Left hindlimb (tissue), 1 donor: ENCODE measurements around the gene C2.

Experiments
- DNase-seq: peaks from one replicate; pipeline ENCODE4 v3.0.0-alpha.2; 2018

Gene C2

DNA sequence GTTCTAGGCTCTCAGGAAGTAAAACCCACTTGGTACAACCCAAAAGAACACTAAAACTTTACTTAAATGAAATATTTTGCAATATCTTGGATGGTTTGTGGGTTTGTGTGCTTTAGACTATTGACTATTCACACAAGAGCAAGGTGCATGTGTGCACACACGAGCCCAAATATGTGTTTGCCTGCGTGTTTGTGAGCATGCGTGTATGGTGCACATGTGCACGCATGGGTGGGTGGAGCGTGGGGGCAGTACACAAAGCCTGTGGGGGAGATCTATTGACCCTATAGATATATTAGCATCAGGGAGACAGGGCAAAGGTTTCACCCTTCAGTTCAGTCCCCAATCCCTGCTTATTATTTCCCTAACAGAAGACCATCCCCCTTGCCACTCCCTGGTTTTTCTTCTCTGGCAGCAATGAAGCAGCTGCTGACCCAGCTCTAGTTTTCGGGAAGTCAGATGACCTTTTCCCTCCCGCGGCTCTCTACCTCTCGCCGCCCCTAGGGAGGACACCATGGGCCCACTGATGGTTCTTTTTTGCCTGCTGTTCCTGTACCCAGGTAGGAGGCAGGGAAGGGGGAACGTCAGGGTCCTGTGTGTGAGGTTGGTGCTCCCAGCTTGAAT is at the start of gene C2:
Gene C2 (plus strand): TSS at position 476 of the 621 bp plus-strand sequence. CDS start 36 bp downstream, at position 512.
- no peak for DNase-seq

DNA sequence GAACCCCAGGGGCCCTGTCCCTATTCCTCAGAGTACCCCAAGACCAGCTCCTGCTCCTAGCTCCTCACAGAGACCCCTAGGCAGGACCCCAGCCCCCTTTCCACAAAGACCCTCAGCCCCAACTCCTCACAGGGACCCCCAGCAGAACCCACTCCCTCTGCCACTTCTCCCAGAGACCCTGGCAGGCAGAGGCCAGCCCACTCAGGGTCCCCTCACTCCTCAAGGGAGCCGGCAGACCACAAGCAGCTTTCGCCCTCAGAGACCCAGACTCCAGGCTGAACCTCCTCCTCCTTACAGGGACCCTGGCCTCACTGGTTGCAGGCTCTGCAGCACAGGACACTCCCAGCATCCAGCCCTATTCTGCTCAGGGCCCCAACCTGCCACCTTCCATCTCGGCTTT is 49.3 kb upstream of the C2 start:
- DNase-seq, result no peak

DNA sequence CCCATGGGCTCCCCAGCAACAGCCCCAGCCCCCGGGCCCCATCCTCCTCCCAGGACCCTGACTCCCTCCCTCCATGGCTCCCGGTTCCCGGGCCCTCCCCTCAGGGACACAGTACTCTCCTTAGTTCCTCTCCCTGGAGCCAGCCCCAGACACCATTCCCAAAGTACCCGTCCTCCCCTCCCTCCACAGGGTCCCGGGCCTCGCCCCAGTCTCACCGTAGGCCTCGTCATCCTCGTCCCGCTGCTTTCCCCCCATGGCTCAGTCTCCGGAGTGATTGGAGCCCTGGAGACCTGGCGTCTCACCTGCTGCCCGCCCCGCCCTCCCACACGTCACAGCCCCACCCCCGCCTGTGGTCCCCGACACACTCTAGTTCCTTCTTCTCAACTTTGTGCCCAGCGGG is 48.8 kb upstream of the C2 start, which contains the start of gene SLC44A4:
Gene SLC44A4 (minus strand): TSS at position 272 of the 400 bp plus-strand sequence. CDS start 17 bp downstream, at position 255.
- DNase-seq, result no peak

DNA sequence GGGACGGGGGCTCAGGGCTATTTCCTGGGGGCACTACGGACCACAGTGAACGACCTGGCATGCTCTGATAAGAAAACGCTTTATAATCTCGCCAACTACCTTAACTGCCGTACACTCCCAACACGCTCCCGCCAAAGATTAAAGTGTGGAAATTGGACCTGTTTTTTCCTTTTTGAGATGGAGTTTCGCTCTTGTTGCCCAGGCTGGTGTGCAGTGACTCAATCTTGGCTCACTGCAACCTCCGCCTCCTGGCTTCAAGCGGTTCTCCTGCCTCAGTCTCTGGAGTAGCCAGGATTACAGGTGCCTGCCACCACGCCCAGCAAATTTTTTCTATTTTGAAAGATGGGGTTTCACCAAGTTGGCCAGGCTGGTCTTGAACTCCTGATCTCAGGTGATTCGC is 48.4 kb upstream of the C2 start:
- DNase-seq, result no peak

DNA sequence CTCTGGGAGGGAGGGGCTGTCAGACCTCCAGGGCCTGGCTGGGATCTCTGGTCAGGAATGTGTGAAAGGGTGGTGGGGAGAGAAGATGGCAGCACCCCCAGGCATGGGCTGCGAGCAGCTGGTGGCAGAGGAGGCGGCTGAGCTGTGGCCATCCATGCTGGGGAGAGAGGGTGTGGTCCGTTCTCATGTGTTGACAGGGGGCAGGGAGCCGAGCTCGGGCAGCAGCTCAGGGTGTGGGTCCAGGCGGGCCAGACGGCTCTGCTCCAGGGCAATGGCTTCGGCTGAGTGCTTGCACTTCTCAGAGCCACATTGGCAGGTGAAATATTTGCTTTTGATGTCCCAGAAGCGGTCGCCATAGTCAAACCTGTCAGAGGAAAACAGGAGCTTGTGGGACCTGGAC is 47.6 kb upstream of the C2 start:
- no peak for DNase-seq

DNA sequence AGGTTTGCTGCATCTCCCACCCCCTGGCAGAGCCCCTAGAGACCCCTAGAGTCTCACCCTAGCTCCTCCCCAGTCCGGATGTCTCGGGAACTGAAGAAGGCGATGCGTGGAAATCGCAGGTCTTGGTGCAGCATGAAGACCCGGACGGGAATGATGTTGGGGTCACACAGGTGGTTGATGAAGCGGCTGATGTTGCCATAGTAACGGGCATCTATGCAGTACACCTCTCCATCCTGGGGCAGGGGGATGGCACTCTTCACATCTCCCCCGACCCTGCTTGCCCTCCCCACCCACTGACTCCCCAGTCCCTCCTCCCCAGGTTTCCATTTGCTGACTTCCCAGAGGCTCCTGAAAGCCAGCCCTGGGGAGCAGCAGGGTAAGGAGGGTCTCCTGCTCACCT is 46.9 kb upstream of the C2 start:
- no peak for DNase-seq

DNA sequence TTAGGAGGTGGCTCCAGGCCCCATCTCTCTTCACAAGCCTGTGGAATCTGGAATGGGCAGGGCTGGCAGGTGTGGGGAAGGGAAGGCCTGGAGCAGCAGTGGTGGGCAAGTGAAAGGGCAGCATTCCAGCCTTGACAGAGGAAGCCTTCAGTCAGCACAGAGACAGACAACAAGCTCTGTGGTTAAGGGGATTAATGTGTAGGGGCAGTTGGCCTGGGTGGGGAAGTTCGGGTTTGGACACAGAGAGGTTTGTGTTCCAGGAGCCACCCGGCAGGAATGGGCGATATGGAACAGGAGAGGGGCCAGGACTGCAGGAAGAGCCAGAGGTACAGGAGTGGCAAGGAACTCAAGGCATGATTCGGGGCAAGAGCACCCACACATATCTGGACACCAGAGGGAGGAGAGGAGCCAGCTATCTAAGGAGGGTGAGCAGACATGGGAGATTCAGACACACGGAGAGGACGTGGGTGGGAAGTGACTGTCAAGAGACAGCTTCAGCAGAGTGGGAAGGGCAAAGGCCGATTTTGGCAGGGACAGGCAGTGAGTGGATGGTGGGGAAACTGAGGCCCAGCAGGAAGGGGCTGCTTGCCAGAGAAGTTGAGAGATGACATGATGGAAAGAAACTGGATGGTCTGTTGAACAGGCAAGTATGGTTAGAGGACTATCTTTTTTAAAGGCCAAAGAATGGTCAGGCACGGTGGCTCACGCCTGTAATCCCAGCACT is 46.2 kb upstream of the C2 start:
- no peak for DNase-seq

DNA sequence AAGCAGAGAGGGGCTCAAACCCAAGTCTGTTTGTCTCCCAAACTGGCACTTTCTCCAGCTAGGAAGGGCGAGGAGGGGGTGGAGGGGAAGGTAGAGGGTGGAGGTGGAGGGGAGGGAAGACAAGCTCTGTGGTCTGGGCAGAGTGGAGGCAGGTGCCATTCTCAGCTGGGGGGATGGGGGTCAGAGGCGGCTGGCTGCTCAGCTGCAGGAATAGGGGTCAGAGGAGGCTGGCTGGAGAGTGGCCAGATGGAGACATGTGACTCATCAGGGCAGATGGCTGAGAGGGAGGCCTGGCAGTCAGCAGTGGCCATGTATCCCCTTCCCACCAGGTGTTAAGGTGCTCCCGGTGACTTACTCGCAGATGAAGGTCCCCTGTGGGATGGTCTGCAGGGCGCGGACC is 45.2 kb upstream of the C2 start:
- no peak for DNase-seq

DNA sequence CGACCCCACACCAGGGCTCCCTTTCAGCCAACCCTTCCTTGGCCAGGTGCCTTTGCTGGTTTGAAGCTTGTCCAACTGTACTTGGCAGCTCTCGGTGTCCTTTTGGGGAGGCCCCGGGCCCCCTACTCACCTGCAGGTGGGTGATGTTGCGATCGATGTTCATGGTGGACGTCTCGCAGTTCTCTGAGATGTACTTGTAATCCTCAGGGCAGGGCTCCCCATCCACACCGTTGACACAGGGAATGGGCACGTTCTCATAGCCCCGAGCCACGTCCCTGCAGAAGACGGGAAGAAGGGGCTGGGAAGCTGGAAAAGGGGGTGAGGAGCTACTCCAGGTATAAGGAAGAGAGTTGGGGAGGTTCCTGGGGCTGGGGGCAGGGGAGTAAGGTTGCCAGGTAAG is 43.8 kb upstream of the C2 start:
- no peak for DNase-seq

DNA sequence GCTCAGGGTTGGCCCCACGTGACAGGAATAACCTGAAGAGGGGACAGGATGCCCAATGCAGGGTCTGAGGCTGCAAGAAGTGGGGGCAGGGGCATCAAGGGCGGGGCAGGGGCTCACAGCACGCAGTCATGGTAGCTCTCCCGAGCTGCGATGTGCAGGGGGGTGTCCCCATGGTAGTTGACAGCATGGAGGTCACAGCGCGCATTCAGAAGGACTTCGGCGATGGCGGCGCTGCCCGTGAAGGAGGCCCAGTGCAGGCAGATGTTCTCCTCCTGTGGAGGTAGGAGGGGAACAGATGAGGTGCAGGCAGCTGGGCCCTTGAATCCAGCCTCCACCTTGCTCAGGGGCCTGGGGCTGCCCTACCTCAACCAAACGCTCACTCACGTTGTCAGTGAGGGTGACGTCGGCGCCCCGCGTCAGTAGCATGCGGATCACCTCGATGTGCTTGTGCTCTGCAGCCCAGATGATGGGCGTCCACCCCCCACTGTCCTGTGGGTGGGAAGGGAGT is 42.9 kb upstream of the C2 start:
- no peak for DNase-seq

DNA sequence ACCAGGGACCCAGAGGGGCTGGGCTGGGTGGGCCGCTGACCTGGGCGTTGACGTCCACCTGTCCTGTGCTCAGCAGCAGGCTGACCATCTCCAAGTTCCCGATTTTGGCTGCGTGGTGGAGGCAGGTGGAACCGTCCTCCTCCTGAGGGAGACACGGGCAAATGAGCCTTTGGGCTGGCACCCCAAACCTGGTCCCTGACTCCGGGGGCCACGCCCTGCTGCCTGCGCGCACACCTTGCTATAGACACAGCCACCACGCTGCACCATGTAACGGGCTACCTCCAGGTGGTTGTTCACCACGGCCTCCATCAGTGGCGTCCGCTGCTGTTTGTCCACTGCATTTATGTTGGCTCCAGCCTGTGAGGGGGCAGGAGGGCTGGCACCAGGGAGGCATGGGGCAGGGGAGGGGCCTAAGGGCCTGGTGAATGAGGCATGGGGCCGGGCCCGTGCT is 41.0 kb upstream of the C2 start:
- DNase-seq, result no peak

DNA sequence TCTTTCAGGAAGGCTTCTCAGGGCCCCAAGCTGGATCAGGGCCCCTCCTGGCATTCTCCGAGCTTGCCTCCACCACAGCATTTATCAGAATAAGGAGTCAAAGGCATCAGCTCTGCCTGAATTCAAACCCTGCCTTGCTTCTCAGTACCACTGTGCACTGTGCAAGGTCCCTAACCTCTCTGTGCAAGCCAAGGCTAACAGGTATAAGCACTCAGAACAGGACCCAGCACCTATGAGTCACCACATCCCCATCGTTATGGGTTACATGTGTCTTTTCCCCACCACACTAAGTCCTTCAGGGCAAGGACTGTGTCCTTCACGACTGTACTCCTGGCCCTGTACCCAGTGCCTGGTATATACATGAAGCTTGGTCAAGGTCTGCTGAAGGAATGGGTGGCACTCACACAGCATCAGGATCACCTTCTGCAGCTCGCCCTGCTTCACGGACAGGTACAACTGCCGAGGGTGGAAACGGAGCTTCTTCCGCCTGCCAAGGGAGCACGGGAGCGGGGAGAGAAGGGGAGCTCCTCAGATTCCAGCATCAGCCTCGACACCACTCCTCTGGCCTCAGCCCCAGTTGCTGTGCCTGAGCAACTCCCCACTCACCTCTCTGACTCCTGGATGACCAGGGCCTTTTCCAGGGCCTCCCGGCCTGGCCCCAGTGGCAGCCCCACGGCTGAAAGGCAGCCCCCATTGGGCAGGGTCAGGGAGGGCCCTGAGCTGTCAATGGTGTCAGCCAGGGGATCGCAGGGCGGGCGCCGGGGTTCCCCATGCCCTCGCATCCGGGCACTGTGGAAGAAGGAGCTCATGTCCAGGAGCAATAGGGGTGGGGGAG is 40.1 kb upstream of the C2 start:
- no peak for DNase-seq

DNA sequence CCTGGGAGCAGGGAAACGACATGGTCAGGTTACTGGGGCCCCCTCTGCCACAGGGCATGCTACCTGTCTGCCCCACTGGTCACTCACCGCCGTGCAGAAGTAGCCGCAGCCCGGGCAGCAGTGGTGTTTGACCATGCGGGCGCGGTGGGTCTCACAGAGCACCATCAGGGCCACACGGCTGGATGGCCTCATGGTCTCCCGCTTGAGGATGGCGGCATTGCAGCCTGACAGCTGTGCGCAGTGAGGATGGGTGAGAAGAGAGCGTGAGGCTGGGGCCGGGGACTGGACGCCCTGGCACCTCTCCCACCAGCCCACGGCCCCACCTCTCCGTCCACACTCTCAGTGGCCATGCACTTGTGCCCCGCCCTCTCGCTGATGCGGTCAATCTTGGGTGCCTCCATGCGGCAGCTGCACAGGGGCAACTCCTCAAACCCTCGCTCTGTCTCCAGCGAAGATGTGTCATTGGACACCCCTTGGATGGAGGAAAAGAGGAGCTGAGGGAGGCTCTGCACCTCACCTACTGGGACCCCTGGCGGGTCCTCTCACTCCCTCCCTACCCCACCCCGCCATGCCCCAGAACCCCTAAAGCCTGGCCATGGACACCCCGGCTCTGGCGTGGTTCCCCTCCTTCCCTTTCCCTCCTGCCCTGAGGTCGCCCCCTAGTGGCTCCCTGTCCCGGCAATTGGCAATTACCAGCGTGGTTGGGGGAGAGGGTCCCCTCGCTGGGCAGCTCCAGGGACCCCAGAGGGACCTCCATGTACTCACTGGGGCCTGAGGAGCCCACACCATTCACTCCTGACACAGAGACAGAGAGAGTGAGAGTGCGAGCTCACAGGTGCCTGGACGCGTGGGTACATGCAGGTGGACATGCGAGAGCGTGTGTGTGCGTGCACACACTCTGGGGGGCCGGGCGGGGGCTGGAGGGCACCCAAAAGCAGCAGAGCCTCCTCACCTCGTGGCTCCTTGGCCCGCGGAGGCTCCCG is 39.0 kb upstream of the C2 start:
- DNase-seq, result no peak

DNA sequence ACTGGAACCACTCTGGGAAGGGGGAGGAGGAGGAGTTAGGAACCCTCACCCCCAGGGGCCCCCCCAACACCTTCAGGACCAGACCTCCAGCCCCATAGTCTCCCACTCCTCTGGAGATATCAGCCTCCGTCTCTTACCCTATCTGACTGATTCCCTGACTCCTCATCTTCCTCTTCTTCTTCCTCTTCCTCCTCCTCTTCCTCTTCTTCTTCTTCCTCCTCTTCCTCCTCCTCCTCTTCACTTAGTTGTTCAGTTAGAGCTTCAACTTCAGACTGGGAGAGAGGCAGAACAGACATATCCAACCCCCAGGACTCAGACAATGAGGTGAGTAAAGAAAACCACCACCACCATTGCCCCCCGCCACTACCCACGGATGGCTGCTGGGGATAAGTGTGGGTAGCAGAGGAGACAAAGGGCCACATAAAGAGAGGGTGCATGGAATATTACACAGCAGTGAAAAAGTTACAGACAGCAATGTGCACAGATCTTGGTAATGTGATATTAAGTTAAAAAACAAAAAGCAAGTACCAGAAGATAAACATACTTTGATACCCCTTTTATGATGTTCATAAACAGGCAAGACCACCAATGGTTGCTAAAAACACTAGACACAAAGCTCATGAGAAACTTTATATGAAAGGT is 38.1 kb upstream of the C2 start:
- no peak for DNase-seq

DNA sequence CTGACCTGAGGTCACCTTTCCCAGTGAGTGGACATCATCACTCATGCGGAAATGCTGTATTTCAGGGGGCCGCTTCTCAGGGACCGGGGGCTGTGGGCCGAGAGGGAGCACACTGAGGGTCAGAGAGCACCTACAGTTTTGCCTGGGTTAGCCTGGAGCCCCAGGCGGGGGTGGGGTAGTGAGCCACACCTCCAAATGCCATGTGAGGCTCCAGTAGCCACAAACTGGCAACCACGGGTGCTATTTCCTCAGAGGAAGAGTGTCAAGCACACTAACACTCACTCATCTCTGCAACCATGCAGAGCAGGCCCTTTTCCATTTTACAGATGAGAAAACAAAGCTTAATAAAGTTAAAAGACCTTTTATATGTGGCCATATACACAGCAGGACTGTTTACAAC is 34.7 kb upstream of the C2 start:
- no peak for DNase-seq

DNA sequence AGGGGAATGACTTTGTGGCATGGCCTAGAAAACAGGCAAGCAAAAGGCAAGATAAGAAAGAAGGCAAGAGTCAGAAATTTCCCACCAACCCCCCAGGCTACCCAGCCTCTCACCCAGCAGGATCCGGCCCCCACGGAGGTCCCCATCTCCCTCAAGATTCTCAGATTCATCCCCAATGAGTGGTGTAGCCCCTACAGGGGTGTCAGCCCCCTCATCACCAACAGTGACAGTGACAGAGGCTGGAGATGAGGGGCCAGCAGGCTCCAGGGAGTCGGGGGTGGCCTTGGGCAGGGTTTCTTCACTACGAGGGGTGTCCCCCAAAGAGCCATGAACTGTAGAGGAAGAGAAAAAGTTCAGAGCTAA is 31.0 kb upstream of the C2 start:
- DNase-seq, result no peak

DNA sequence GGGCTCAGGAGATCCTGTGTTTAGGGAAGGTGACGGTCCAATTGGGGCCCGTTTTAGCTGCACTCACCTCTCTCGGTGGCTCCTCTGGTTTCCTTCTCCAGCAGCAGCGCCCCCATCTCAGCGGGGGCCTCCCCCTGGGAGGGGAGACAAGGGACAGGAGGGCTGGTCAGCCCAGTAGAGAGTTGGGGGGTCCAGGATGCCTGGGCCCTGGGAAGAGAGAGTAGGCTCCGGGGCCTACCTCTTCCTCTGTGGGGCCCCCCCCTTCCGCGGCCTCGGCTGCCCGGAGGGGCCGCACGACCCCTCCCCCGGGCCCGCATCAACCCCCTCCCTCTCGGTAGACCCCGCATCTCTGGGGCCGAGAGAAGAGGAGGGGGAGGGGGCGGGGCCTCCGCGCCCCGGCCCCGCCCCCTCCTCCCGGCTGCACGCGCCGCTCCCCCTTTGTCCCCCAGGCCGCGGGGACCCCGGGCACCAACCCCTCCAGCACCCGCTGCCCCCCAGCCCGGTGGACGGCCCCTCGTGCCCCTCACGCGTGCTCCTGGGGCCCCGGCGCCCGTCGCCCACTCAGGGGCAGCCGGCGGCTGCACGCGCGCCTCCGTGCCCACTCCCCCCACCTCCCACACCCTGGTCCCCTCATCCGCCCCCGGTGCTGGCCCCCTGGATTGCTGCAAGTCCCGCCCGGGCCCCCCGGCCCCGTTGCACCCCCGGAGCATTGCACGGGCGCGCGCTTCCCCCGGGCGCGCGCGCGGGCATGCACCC is 30.5 kb upstream of the C2 start:
- DNase-seq, result no peak

DNA sequence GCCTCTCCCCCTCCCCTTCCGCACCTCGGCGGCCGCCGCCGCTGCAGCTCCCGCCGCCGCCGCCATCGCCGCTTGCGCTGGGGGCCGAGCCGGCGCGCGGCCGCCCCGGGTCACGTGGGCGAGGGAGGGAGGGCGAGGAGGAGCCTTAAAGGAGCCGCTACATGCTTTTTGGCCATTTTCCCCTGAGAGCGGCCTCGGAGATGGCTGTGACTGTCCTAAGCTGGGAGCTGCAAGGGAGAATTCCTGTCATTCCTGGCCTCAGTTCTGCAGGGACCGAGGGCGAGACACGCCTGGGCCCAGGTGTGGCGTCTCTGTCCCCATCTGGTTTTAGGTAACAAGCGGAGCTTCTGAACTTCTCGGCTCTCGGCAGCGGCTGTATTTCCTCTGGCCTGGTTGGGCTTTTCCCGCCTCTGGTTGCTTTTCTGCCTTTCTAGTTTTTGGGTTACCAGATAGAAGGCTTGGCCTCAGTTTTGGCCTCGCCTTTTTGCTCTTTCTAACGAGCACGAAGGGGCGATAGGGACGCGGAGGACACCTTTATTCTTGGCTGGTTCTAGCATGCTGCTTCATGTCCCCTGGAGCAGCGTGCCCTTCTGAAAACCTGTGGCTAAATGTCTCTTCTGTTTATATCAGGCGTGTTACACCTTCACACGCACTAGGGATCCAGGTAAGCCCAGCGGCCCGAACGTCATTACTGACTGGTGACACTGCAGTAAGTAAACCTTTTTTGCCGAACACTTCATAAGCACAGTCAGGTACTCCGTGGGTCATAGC is 29.7 kb upstream of the C2 start, which contains the start of gene EHMT2:
Gene EHMT2 (minus strand): TSS at position 87 of the 771 bp plus-strand sequence. CDS start 21 bp downstream, at position 66.
- peak; percentile 90 for DNase-seq

DNA sequence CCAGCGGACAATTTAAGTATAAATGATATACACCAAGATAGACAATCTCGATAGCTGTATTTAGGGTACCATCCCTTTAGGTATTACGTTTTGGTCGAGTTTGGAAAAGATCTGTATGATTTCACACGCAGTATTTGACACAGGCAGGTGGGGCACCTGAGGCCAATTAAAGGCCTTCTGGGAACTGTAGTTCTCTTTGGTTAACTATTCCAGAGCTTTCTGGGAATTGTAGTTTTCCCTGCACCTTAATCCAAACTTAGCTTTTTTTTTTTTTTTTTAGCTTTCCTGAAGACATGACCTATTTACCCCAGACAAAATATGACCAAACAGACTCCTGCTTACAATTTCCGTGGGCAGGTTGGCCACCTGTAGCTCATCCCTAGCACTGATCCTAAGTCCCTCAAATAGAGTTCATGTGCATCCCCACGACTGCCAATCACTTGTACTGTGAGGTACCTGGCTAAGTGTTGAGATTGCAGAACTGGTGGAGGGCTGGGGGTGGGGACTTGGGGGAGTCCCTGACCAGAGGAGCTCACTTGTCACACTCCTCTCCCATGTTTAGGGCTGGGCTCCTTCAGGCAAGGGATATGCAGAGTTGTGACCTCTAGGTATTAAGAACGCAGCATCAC is 29.0 kb upstream of the C2 start:
- DNase-seq, result no peak

DNA sequence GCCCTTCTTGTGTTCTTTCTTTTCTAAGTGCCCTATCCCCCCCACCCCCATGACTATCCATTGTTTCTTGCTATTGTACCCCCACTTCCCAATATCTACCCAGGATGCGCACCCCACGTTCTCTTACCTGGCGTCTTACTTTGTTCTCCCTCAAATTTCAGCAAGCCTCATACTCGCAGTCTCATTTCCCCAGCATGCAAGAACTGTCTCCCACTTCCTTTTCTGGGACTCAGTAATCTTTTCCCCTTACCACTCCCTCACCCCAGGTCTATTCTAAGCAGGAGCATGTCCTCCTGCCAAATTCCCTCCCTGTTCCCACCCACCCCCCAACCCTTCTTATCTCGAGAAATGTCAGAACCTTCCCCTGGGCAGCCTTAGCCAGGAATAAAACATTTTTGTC is 28.3 kb upstream of the C2 start:
- DNase-seq, result no peak
